ENCODE results near the gene IP6K2. TPM values are rescaled to one million over a fixed set of nuclear protein-coding genes. Genes with fewer than 3 reads are reported as not detected.

The IP6K2 gene
- total and polyA plus RNA-seq, 10 of the 15 experiments (the other 5 are each of a cell fraction or from before 2014, with no cell fraction given), result 25.8 to 95.9 (median 69.0) TPM

DNA sequence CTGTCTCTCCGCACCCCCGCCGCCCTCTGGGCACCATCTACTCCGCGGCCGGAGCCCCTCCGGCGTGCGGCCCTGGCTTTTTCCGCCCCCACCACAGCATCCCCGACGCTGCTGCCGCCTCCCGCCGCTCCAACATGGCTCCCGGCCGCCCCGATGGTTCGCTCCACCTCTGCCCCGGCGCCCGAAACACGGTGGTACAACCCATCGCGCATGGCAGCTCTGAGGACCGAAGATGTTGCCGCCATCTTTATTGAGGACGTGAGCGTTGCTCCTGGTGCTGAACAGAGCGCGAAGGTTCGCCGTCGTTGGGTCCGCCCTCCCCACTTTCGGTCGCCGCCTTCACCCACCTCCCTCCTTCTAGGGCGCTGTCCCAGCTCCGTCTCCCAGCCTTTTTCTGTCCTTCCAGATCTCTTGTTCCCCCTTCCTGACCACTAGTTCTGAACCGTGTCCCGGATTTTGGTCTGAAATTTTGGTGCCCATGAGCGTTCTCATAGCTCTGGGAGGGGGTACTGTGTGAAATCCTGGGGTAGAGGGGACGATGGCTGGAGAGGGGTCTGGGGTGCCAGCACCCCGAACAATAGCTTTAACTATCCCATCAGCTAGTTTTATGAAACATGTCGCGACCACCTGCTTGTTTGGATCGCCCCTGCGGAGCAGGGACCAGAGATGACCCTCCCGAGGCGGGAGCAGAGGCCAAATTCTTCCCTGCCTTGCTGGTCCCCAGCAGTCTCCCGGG lies 54.1 kb downstream of the IP6K2 start, which contains the start of gene CELSR3:
Gene CELSR3, minus strand, starts transcription at position 134 of the 736 bp plus-strand sequence. CDS start 252 bp downstream, outside the sequence.
- Histone ChIP-seq H4K20me1 (ENCODE audit: control insufficient read depth, insufficient read depth) (no peaks in the 10 kb centered on the region), H2AFZ (ENCODE audit: control insufficient read depth, low read depth, low read length) (peak within 1 kb of the TSS; percentile 88), H3K9me3 (replicated peaks; ENCODE audit: control insufficient read depth, insufficient read depth, low read length) (no peaks in the 10 kb centered on the region; the same call in 1 of the 3 replicates), H3K27me3 (replicated peaks in 1 of 2; ENCODE audit: control insufficient read depth in 2 of 2, insufficient read depth in 2 of 2, low read length in 1 of 2) (peaks cover 0 to 3% of the 10 kb centered on the region in 2 experiments; a peak in 1 of 4 replicates), H3K4me3 (peak within 1 kb of the TSS; percentile 74), H3K79me2 (ENCODE audit: control insufficient read depth, insufficient read depth, low read length) (no peaks in the 10 kb centered on the region), H3K4me2 (ENCODE audit: control insufficient read depth, insufficient read depth) (peak within 1 kb of the TSS; percentile 99), H3K4me1 (ENCODE audit: control insufficient read depth, insufficient read depth, low read length) (peaks cover 9% of the 10 kb centered on the region), H3K36me3 (ENCODE audit: control insufficient read depth in 2 of 2, insufficient read depth in 2 of 2, low read length in 1 of 2) (no peaks in the 10 kb centered on the region), H3K27ac (ENCODE audit: control insufficient read depth, insufficient read depth) (peak within 1 kb of the TSS; percentile 46; the same call in 1 of the 2 replicates), H3K9ac (ENCODE audit: control insufficient read depth, insufficient read depth, low read length) (peak within 1 kb of the TSS; percentile 56)
- WGBS (ENCODE audit: insufficient coverage, insufficient replicate concordance, low lambda C conversion rate, missing lambda C conversion rate), result under 1% methylated on average over 27 of the region's 52 CpGs
- ChIA-PET CTCF (interaction anchor here (0.6 to 2.2 kb wide), 5 partner anchors 21 to 159 kb away, joined by 3 to 10 read pairs (median 3); partner anchors contain the start of genes SHISA5 and SLC26A6), RAD21 (ENCODE audit: unreplicated experiment) (interaction anchor here (0.6 to 1.1 kb wide), 2 partner anchors 28 to 222 kb away, joined by 3 read pairs; partner anchors contain the start of genes CCDC51, SLC26A6 and TMA7), SMC1A (ENCODE audit: uncharacterized antibody, unreplicated experiment) (interaction anchor here (1.3 to 1.4 kb wide), 2 partner anchors 21 to 105 kb away, joined by 4 read pairs; no protein-coding TSS in a partner anchor), POLR2A (interaction anchor here (0.5 to 1.1 kb wide), 3 partner anchors 106 to 431 kb away, joined by 3 to 5 read pairs (median 3); partner anchors contain the start of genes PFKFB4 and QRICH1)
- peak; percentile 33 for DNase-seq (ENCODE audit: low read depth, low spot score)
- in situ Hi-C loops (cut with MboI) (no loop called here), intact Hi-C loops (cut with micrococcal nuclease; ENCODE audit: unreplicated experiment) (loop anchor here (2.0 kb wide), 1 partner anchor 28 kb away; the partner anchor contains the start of gene SLC26A6)
- no TSS peak for BruUV-seq (replicated peaks)
- FAIRE-seq, result no peak
- ATAC-seq, result peak; percentile 54
- TF ChIP-seq ZSCAN29 (IDR thresholded peaks at IDR 0.05), result no peak
- TF ChIP-seq STAT1 (conservative IDR thresholded peaks at IDR 0.05), result no peak
- no peak for TF ChIP-seq HSF1 (IDR thresholded peaks at IDR 0.05; ENCODE audit: low read depth, low read length)
- peak; percentile 96 for TF ChIP-seq CHD1 (IDR thresholded peaks at IDR 0.05; ENCODE audit: low read depth, low read length)
- TF ChIP-seq POLR2A (IDR thresholded peaks at IDR 0.05; ENCODE audit: low read depth, low read length), result peak; percentile 45; the same call in 1 of the 2 replicates
- no peak for TF ChIP-seq RCOR1 (conservative IDR thresholded peaks at IDR 0.05; ENCODE audit: low read depth, low read length)
- TF ChIP-seq TCF12 (IDR thresholded peaks at IDR 0.05; ENCODE audit: low read depth, low read length), result 0 out of 2 replicates have a peak, but pooled peaks have one; percentile 31
- no peak for TF ChIP-seq SMARCA5 (IDR thresholded peaks at IDR 0.05)
- TF ChIP-seq SIX5 (IDR thresholded peaks at IDR 0.05; ENCODE audit: low read depth, low read length, severe bottlenecking), result peak; percentile 65
- TF ChIP-seq, protein P1, sequence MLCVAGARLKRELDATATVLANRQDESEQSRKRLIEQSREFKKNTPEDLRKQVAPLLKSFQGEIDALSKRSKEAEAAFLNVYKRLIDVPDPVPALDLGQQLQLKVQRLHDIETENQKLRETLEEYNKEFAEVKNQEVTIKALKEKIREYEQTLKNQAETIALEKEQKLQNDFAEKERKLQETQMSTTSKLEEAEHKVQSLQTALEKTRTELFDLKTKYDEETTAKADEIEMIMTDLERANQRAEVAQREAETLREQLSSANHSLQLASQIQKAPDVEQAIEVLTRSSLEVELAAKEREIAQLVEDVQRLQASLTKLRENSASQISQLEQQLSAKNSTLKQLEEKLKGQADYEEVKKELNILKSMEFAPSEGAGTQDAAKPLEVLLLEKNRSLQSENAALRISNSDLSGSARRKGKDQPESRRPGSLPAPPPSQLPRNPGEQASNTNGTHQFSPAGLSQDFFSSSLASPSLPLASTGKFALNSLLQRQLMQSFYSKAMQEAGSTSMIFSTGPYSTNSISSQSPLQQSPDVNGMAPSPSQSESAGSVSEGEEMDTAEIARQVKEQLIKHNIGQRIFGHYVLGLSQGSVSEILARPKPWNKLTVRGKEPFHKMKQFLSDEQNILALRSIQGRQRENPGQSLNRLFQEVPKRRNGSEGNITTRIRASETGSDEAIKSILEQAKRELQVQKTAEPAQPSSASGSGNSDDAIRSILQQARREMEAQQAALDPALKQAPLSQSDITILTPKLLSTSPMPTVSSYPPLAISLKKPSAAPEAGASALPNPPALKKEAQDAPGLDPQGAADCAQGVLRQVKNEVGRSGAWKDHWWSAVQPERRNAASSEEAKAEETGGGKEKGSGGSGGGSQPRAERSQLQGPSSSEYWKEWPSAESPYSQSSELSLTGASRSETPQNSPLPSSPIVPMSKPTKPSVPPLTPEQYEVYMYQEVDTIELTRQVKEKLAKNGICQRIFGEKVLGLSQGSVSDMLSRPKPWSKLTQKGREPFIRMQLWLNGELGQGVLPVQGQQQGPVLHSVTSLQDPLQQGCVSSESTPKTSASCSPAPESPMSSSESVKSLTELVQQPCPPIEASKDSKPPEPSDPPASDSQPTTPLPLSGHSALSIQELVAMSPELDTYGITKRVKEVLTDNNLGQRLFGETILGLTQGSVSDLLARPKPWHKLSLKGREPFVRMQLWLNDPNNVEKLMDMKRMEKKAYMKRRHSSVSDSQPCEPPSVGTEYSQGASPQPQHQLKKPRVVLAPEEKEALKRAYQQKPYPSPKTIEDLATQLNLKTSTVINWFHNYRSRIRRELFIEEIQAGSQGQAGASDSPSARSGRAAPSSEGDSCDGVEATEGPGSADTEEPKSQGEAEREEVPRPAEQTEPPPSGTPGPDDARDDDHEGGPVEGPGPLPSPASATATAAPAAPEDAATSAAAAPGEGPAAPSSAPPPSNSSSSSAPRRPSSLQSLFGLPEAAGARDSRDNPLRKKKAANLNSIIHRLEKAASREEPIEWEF (IDR thresholded peaks at IDR 0.05; ENCODE audit: insufficient replicate concordance, low read depth, low read length), result no peak
- TF ChIP-seq LARP7 (IDR thresholded peaks at IDR 0.05), result no peak
- TF ChIP-seq RB1 (IDR thresholded peaks at IDR 0.05; ENCODE audit: borderline replicate concordance), result no peak
- no peak for TF ChIP-seq POLR2AphosphoS2 (IDR thresholded peaks at IDR 0.05; ENCODE audit: low read depth, low read length)
- TF ChIP-seq MYB (IDR thresholded peaks at IDR 0.05; ENCODE audit: borderline replicate concordance, low read depth, low read length), result no peak
- TF ChIP-seq WRNIP1 (IDR thresholded peaks at IDR 0.05; ENCODE audit: borderline replicate concordance, low read depth, low read length), result no peak
- TF ChIP-seq TARDBP (IDR thresholded peaks at IDR 0.05; ENCODE audit: borderline replicate concordance), result no peak
- peak; percentile 93 for TF ChIP-seq JUND (IDR thresholded peaks at IDR 0.05; ENCODE audit: low read depth, low read length)
- TF ChIP-seq CHD2 (IDR thresholded peaks at IDR 0.05; ENCODE audit: borderline replicate concordance, low read depth, low read length), result no peak
- no peak for TF ChIP-seq HDAC6 (IDR thresholded peaks at IDR 0.05; ENCODE audit: unreplicated experiment)

Data from GM12878 (cell line).